Body of pancreas (tissue), 4 donors: ENCODE data around the gene LRFN2. TPM values are rescaled to one million over a fixed set of nuclear protein-coding genes. Genes with fewer than 3 reads are reported as not detected.

Source experiments
- ATAC-seq: fragments of 150-250 bp; one replicate; pipeline ENCODE4 v1.9.1; 2016
- DNase-seq, 4 donors: peaks; one replicate each; pipeline ENCODE4 v3.0.0-alpha.2; 2019
- H3K27ac ChIP-seq, 4 donors: fragments of 200-600 bp; sonication (generic); 1 replicate in 3 of 4; 2 replicates in 1 of 4; pipeline versions ENCODE4 v1.5.1 to v1.6.1; 2016 to 2019; ENCODE audit warnings: mild to moderate bottlenecking in 1 of 4, mixed read lengths in 1 of 4, moderate library complexity in 1 of 4
- H3K27me3 ChIP-seq, 2 donors: fragments of 200-600 bp; sonication (generic); one replicate each; pipeline ENCODE4 v1.6.0; 2016; ENCODE audit warnings: mild to moderate bottlenecking in 1 of 2
- H3K36me3 ChIP-seq, 2 donors: fragments of 200-600 bp; sonication (generic); replicated peaks in 1 of 2; 2 replicates each; pipeline ENCODE4 v1.5.1; 2016; ENCODE audit warnings: low read depth in 2 of 2; ENCODE audit not compliant: insufficient read depth in 1 of 2
- H3K4me1 ChIP-seq: fragments of 200-600 bp; sonication (generic); one replicate; pipeline ENCODE4 v1.6.0; 2016
- H3K4me3 ChIP-seq, 2 donors: fragments of 200-600 bp; sonication (generic); 1 replicate in 1 of 2; 2 replicates in 1 of 2; pipeline ENCODE4 v1.5.1; 2016 to 2019
- H3K9me3 ChIP-seq, 3 donors: fragments of 200-600 bp; sonication (generic); 1 replicate in 2 of 3; 2 replicates in 1 of 3; pipeline ENCODE4 v1.5.1; 2016
- POLR2A ChIP-seq, 3 donors: fragments of 450-650 bp; IDR thresholded peaks; one replicate each; pipeline ENCODE4 v1.6.1; 2016; ENCODE audit warnings: antibody characterized with exemption in 3 of 3, mild to moderate bottlenecking in 2 of 3
- WGBS, 2 donors: methylation state at CpG; one replicate each; pipeline ENCODE4 v1.1.5; 2017; 5-methylcytosine and 5-hydroxymethylcytosine counted together
- intact Hi-C: fragments of 100-400 bp; cut with DNase I; formaldehyde crosslinking; loops from one replicate; pipeline ENCODE4 v1.15.1; 2023
- total RNA-seq, 2 donors: library from RNA; depleted of rRNA; stranded (reverse); fragments of >200 nt; gene quantifications; one replicate each; pipeline ENCODE4 v1.1.0, GENCODE V29; 2016
- TF ChIP-seq, protein P1 (sequence below), 7 experiments: fragments of 450-650 bp in 4 of 7; fragments of 200-600 bp in 3 of 7; sonication (generic) in 3 of 7; IDR thresholded peaks; one replicate each; pipeline ENCODE4 v1.5.1; 2016 to 2019; ENCODE audit warnings: antibody characterized with exemption in 7 of 7

The LRFN2 gene
- total RNA-seq, 2 donors from 2014 or later: 0.33 TPM; not detected in 1

DNA sequence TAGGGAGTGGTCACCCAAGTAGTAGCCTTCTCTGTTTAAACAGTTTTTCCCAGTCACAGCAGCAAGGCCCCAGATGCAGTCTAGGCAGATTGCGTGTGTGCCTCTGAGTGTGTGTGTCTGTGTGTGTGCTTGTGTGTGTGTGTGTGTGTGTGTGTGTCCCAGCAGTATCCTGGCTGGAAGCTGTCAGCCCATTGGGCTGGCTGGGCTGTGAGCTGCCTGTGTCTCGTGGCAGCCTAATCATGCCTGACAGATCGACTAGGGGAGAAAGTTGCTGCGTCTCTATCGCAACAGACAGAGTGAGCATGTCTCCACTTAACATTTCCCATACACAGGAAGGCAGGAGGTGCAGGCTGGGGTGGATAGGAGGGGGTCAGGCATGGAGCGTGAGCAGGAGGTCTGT is 42.9 kb upstream of the LRFN2 start:
- no peak overlapping the region for H3K27ac ChIP-seq
- no peak for DNase-seq
- H3K9me3 ChIP-seq: no peaks in the 10 kb centered on the region
- no peaks in the 10 kb centered on the region for H3K27me3 ChIP-seq
- WGBS, 2 donors: 70 to 83% methylated on average over 6 of the region's 6 CpGs
- intact Hi-C loops: no loop called here
- no peak overlapping the region for H3K4me3 ChIP-seq
- no peaks in the 10 kb centered on the region for H3K36me3 ChIP-seq
- no peak for TF ChIP-seq POLR2A (IDR thresholded peaks at IDR 0.05)
- TF ChIP-seq, protein P1, sequence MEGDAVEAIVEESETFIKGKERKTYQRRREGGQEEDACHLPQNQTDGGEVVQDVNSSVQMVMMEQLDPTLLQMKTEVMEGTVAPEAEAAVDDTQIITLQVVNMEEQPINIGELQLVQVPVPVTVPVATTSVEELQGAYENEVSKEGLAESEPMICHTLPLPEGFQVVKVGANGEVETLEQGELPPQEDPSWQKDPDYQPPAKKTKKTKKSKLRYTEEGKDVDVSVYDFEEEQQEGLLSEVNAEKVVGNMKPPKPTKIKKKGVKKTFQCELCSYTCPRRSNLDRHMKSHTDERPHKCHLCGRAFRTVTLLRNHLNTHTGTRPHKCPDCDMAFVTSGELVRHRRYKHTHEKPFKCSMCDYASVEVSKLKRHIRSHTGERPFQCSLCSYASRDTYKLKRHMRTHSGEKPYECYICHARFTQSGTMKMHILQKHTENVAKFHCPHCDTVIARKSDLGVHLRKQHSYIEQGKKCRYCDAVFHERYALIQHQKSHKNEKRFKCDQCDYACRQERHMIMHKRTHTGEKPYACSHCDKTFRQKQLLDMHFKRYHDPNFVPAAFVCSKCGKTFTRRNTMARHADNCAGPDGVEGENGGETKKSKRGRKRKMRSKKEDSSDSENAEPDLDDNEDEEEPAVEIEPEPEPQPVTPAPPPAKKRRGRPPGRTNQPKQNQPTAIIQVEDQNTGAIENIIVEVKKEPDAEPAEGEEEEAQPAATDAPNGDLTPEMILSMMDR (IDR thresholded peaks at IDR 0.05): no peak
- no peak for ATAC-seq
- H3K4me1 ChIP-seq: no peaks in the 10 kb centered on the region

DNA sequence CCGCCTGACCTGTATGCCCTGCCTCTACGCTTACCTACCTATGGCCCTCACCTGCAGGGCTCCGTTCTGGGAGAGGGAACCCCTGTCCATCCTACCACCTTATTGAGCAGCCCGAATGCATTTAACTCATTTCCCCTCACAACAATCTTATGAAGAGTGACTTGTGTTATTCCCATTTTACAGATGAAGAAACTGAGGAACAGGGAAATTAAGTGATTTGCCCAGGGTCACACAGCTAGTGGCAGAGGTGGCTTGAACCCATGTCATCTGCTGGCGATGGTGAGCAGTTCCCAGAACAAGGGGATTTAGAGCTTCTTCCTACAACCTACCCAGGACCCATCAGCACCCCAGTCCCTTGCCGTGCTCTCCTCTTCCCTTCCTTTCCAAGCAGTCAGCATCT is 42.3 kb upstream of the LRFN2 start:
- Histone ChIP-seq H3K27ac (no peak overlapping the region), H3K4me1 (no peaks in the 10 kb centered on the region), H3K27me3 (no peaks in the 10 kb centered on the region), H3K4me3 (no peak overlapping the region), H3K36me3 (no peaks in the 10 kb centered on the region), H3K9me3 (no peaks in the 10 kb centered on the region)
- no peak for TF ChIP-seq POLR2A (IDR thresholded peaks at IDR 0.05)
- TF ChIP-seq, protein P1 (IDR thresholded peaks at IDR 0.05): no peak
- ATAC-seq (no peak), DNase-seq (no peak)
- whole genome bisulfite sequencing, 2 donors: 81 to 86% methylated on average over 6 of the region's 6 CpGs
- intact Hi-C loops: no loop called here

DNA sequence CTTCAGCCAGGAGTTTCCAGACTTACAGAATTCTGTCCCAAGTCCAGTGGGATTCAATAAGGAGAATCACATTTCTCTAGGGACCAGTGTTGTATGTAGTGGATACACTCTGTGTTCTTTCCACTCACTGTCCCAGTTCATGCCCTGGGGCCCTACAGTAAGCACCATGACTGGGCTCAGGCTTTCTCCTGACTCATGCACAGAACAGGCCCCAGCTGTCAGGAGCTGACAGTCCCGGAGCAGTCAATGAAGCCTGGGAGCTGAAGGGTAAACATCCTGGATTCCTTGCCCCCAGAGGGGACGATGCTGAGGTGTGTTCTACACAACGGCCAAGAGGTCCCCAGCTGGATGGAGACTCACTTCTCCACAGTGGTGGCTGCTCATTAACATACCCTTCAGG is 40.2 kb upstream of the LRFN2 start:
- DNase-seq (no peak), ATAC-seq (no peak)
- Histone ChIP-seq H3K27ac (no peak overlapping the region), H3K4me1 (no peaks in the 10 kb centered on the region), H3K9me3 (no peaks in the 10 kb centered on the region), H3K4me3 (no peak overlapping the region), H3K36me3 (no peaks in the 10 kb centered on the region), H3K27me3 (no peaks in the 10 kb centered on the region)
- TF ChIP-seq, protein P1 (IDR thresholded peaks at IDR 0.05): no peak
- no peak for TF ChIP-seq POLR2A (IDR thresholded peaks at IDR 0.05)
- WGBS, 2 donors: 42 to 49% methylated on average over 3 of the region's 3 CpGs
- intact Hi-C loops: no loop called here

DNA sequence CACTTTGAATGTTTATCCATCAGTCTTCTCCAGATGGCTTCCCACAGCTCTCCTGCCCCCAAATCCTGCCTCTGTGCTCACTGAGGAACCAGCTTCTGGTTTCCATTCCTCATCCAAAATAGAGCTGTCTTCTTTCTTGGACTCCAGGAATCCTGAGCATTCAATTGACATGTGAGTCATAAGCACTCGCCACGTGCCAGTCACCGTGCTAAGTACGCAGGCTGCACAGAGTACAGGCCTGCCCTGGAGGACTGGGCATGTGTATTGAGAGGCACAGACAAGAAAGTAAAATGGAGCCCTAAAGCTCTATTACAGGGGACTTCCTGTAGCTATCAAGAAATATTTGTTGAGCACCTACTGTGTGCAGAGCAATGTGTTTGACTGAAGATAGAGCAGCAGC is 39.7 kb upstream of the LRFN2 start:
- Histone ChIP-seq H3K36me3 (no peaks in the 10 kb centered on the region), H3K4me1 (no peaks in the 10 kb centered on the region), H3K9me3 (no peaks in the 10 kb centered on the region), H3K4me3 (no peak overlapping the region), H3K27me3 (no peaks in the 10 kb centered on the region), H3K27ac (no peak overlapping the region)
- intact Hi-C loops: no loop called here
- TF ChIP-seq POLR2A (IDR thresholded peaks at IDR 0.05): no peak
- TF ChIP-seq, protein P1 (IDR thresholded peaks at IDR 0.05): no peak
- ATAC-seq (no peak), DNase-seq (no peak)
- WGBS, 2 donors: 90 to 92% methylated on average over 4 of the region's 4 CpGs

DNA sequence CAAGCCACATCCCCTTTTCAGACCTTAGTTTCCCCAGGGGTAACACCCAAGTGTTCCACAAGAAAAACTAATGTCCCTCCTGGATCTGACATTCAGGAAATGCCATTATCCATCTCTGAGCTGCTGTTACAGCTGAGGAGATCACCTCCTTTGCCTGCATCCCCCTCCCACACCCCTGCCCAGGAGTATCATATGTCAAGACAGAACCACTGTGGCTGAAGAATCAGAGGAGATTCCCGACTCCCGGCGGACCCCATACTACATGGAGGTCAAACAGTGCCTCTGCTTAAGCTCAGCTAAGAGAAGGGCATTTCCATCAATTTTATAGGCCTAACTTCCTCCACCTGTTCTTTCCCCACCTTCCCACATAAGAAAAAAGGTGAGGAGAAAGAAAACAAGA is 36.8 kb upstream of the LRFN2 start:
- ATAC-seq (no peak), DNase-seq (no peak)
- no peak overlapping the region for H3K27ac ChIP-seq
- WGBS, 2 donors: 82 to 95% methylated on average over 3 of the region's 3 CpGs
- no peak for TF ChIP-seq POLR2A (IDR thresholded peaks at IDR 0.05)
- TF ChIP-seq, protein P1 (IDR thresholded peaks at IDR 0.05): no peak
- intact Hi-C loops: no loop called here
- no peaks in the 10 kb centered on the region for H3K27me3 ChIP-seq
- no peaks in the 10 kb centered on the region for H3K4me1 ChIP-seq
- no peaks in the 10 kb centered on the region for H3K36me3 ChIP-seq
- H3K9me3 ChIP-seq: no peaks in the 10 kb centered on the region
- no peak overlapping the region for H3K4me3 ChIP-seq
